Measurements from ENCODE around the gene FAM98C.

DNA sequence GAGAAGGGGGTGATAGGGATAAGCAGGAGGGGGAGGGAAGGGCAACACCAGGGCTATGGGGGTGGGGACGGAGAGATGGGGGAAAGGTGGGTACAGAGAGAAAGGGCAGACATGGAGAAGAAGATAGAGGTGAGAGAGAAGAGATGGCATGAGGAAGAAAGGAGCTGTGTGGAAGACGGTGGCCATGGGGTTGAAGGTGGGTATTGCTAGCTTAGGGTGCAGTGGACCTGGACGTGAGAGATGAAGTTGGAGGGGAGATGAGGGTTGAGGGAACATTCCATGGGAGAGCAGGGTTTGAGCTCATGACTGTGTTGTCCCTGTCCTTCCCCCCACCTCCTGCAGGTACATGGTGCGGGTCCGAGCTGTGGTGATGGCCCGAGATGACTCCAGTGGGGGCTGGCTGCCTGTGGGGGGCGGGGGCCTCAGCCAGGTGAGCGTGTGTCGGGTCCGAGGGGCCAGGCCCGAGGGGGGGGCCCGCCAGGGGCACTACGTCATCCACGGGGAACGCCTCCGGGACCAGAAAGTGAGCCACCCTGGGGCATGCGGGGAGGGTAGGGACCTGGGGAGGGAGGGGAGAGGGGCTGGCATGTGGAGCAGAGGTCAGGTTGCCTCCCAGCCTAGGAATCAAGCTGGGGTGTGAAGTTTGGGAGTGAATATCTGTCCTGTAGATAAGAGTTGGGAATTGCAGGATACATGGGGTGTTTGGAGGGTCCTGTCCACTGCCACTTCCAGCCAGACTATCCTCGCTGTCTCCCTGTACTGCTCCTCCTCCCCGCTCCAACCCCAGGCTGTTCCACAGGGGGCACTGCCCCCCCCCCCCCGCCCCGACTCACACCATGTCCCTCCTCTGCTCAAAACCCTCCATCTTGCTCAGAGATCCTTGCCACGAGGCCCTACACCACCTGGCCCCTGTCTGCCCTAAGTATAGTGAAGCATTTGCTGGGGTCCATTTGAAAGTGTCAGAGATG, 12.7 kb upstream of the FAM98C start:
- TF ChIP-seq, protein P1, sequence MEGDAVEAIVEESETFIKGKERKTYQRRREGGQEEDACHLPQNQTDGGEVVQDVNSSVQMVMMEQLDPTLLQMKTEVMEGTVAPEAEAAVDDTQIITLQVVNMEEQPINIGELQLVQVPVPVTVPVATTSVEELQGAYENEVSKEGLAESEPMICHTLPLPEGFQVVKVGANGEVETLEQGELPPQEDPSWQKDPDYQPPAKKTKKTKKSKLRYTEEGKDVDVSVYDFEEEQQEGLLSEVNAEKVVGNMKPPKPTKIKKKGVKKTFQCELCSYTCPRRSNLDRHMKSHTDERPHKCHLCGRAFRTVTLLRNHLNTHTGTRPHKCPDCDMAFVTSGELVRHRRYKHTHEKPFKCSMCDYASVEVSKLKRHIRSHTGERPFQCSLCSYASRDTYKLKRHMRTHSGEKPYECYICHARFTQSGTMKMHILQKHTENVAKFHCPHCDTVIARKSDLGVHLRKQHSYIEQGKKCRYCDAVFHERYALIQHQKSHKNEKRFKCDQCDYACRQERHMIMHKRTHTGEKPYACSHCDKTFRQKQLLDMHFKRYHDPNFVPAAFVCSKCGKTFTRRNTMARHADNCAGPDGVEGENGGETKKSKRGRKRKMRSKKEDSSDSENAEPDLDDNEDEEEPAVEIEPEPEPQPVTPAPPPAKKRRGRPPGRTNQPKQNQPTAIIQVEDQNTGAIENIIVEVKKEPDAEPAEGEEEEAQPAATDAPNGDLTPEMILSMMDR (conservative IDR thresholded peaks at IDR 0.05; ENCODE audit: low read length): no peak
- no peak for TF ChIP-seq EZH2phosphoT487 (IDR thresholded peaks at IDR 0.05; ENCODE audit: borderline replicate concordance, low read depth, low read length)

All from OCI-LY7 (cell line).